ENCODE results near the gene SNORC. TPM values are rescaled to one million over a fixed set of nuclear protein-coding genes. Genes with fewer than 3 reads are reported as not detected.

Gene SNORC
- total RNA-seq, 1 donor from 2014 or later = 2.1 TPM

GRCh38 chr2:232882505-232883115 is 12.5 kb downstream of the SNORC start:
- DNase-seq (ENCODE audit: low read depth) = no peak

GRCh38 chr2:232883116-232883721 is 13.2 kb downstream of the SNORC start:
- DNase-seq (ENCODE audit: low read depth) = no peak

GRCh38 chr2:232884001-232884421 is 13.9 kb downstream of the SNORC start:
- DNase-seq (ENCODE audit: low read depth) = no peak

GRCh38 chr2:232884549-232885263 is 14.6 kb downstream of the SNORC start:
- DNase-seq (ENCODE audit: low read depth) = no peak

GRCh38 chr2:232885264-232885961 is 15.3 kb downstream of the SNORC start:
- DNase-seq (ENCODE audit: low read depth) = no peak

GRCh38 chr2:232886176-232886575 is 16.1 kb downstream of the SNORC start:
- DNase-seq (ENCODE audit: low read depth) = no peak

- DNase-seq (ENCODE audit: low read depth) = no peak
Measured at GRCh38 chr2:232886632-232887031, 16.6 kb downstream of the SNORC start.

- DNase-seq (ENCODE audit: low read depth) = no peak
Measured at GRCh38 chr2:232887171-232887850, 17.2 kb downstream of the SNORC start.

GRCh38 chr2:232888099-232888836 is 18.2 kb downstream of the SNORC start:
- no peak for DNase-seq (ENCODE audit: low read depth)

GRCh38 chr2:232888839-232889529 is 18.9 kb downstream of the SNORC start:
- DNase-seq (ENCODE audit: low read depth) = no peak

- no peak for DNase-seq (ENCODE audit: low read depth)
Measured at GRCh38 chr2:232889876-232890401, 19.9 kb downstream of the SNORC start.

- no peak for DNase-seq (ENCODE audit: low read depth)
Measured at GRCh38 chr2:232890536-232890895, 20.5 kb downstream of the SNORC start.

- peak; percentile 52 for DNase-seq (ENCODE audit: low read depth)
Measured at GRCh38 chr2:232890896-232891601, 21.0 kb downstream of the SNORC start.

GRCh38 chr2:232891621-232892071 is 21.6 kb downstream of the SNORC start:
- DNase-seq (ENCODE audit: low read depth) = peak; percentile 73

GRCh38 chr2:232892221-232892620 is 22.2 kb downstream of the SNORC start:
- DNase-seq (ENCODE audit: low read depth) = no peak

- no peak for DNase-seq (ENCODE audit: low read depth)
Measured at GRCh38 chr2:232892843-232893242, 22.8 kb downstream of the SNORC start.

- no peak for DNase-seq (ENCODE audit: low read depth)
Measured at GRCh38 chr2:232893834-232894233, 23.8 kb downstream of the SNORC start.

- no peak for DNase-seq (ENCODE audit: low read depth)
Measured at GRCh38 chr2:232894251-232894650, 24.2 kb downstream of the SNORC start.

GRCh38 chr2:232894746-232895145 is 24.7 kb downstream of the SNORC start:
- no peak for DNase-seq (ENCODE audit: low read depth)

GRCh38 chr2:232896111-232896510 is 26.0 kb downstream of the SNORC start:
- DNase-seq (ENCODE audit: low read depth) = no peak

Measured in renal cortical epithelial cell (primary cell).